HepG2 (cell line): Measurements from ENCODE around the gene TLCD5. TPM values are rescaled to one million over a fixed set of nuclear protein-coding genes. Genes with fewer than 3 reads are reported as not detected.
A peak's percentile ranks its signal among the peaks of the same experiment; 100 is the strongest.

Experiments
- ATM ChIP-seq: fragments of 450-650 bp; IDR thresholded peaks from 2 replicates; pipeline ENCODE4 v1.7.1; 2017; ENCODE audit warnings: mild to moderate bottlenecking, borderline replicate concordance
- KAT7 ChIP-seq: IDR thresholded peaks from 2 replicates; pipeline ENCODE4 v1.6.1; 2018; ENCODE audit warnings: borderline replicate concordance, missing compliant biosample characterization
- MED8 ChIP-seq: sonication (generic); formaldehyde crosslinking; IDR thresholded peaks from 2 replicates; pipeline ENCODE4 v1.8.1; 2023; ENCODE audit warnings: mild to moderate bottlenecking, missing genetic modification reagents; ENCODE audit not compliant: insufficient replicate concordance
- MIER2 ChIP-seq: IDR thresholded peaks from 2 replicates; pipeline ENCODE4 v1.6.1; 2016; ENCODE audit warnings: missing biosample characterization, missing genetic modification reagents
- MIXL1 ChIP-seq: IDR thresholded peaks from 2 replicates; pipeline ENCODE4 v1.6.1; 2016
- NFE2L1 ChIP-seq: sonication (generic); formaldehyde crosslinking; IDR thresholded peaks from 2 replicates; pipeline ENCODE4 v1.4.0; 2020; ENCODE audit warnings: missing genetic modification reagents, mild to moderate bottlenecking, borderline replicate concordance
- NFIC ChIP-seq: IDR thresholded peaks from 2 replicates; pipeline ENCODE4 v1.6.1; 2012; ENCODE audit warnings: mild to moderate bottlenecking, low read length, inconsistent platforms
- STAT5B ChIP-seq: sonication (generic); formaldehyde crosslinking; IDR thresholded peaks from 2 replicates; pipeline ENCODE4 v1.4.0; 2020; ENCODE audit warnings: missing genetic modification reagents
- WIZ ChIP-seq: sonication (generic); formaldehyde crosslinking; IDR thresholded peaks from 2 replicates; pipeline ENCODE4 v1.5.1; 2020; ENCODE audit warnings: mild to moderate bottlenecking, missing genetic modification reagents
- ZC3H13 ChIP-seq: sonication (generic); formaldehyde crosslinking; IDR thresholded peaks from 2 replicates; pipeline ENCODE4 v1.8.1; 2023; ENCODE audit warnings: mild to moderate bottlenecking, missing genetic modification reagents, moderate library complexity
- ZNF44 ChIP-seq: sonication (generic); formaldehyde crosslinking; IDR thresholded peaks from 2 replicates; pipeline ENCODE4 v1.5.1; 2020; ENCODE audit warnings: mild to moderate bottlenecking, missing genetic modification reagents
- ZSCAN31 ChIP-seq: sonication (generic); formaldehyde crosslinking; IDR thresholded peaks from 2 replicates; pipeline ENCODE4 v1.5.0; 2020; ENCODE audit warnings: low read depth, mild to moderate bottlenecking, missing genetic modification reagents
- polyA plus RNA-seq, 8 experiments: library from polyadenylated mRNA; depleted of rRNA in 3 of 8; stranded (reverse) in 7 of 8; unstranded in 1 of 8; fragments of >200 nt; fragmentation: Illumina TruSeq in 4 of 8; extraction: Trizol in 4 of 8; gene quantifications; 2 replicates each; pipeline versions ENCODE4 v1.2.1 to v1.2.3, GENCODE V29; 2011 to 2016; ENCODE audit warnings: low read depth in 4 of 8, missing spikeins in 1 of 8, mixed read lengths in 1 of 8; ENCODE audit not compliant: insufficient read depth in 1 of 8
- total RNA-seq, 5 experiments: library from RNA; depleted of rRNA; stranded (reverse); fragments of >200 nt; fragmentation: Illumina TruSeq; extraction: Trizol; gene quantifications; 2 replicates each; pipeline ENCODE4 v1.2.3, GENCODE V29; 2016; ENCODE audit warnings: low read depth in 1 of 5
- TF ChIP-seq, protein P1 (sequence below): sonication (generic); formaldehyde crosslinking; IDR thresholded peaks from 2 replicates; pipeline ENCODE4 v1.4.0; 2020; ENCODE audit warnings: mild to moderate bottlenecking, missing genetic modification reagents
- TF ChIP-seq, protein P2 (sequence below): IDR thresholded peaks from 2 replicates; pipeline ENCODE4 v1.6.1; 2016; ENCODE audit warnings: missing biosample characterization, missing genetic modification reagents, low read depth
- TF ChIP-seq, protein P3 (sequence below): sonication (generic); formaldehyde crosslinking; IDR thresholded peaks from 2 replicates; pipeline ENCODE4 v1.5.0; 2020; ENCODE audit warnings: missing genetic modification reagents
- TF ChIP-seq, protein P4 (sequence below): IDR thresholded peaks from 2 replicates; pipeline ENCODE4 v1.6.1; 2016; ENCODE audit warnings: low read depth, control low read depth
- TF ChIP-seq, protein P5 (sequence below): sonication (generic); formaldehyde crosslinking; IDR thresholded peaks from 2 replicates; pipeline ENCODE4 v1.8.1; 2023; ENCODE audit warnings: missing genetic modification reagents, mild to moderate bottlenecking, borderline replicate concordance
- TF ChIP-seq, protein P6 (sequence below): sonication (generic); formaldehyde crosslinking; IDR thresholded peaks from 2 replicates; pipeline ENCODE4 v1.4.0; 2020; ENCODE audit warnings: low read depth, mild to moderate bottlenecking, missing genetic modification reagents
- TF ChIP-seq, protein P7 (sequence below): sonication (generic); formaldehyde crosslinking; IDR thresholded peaks from 2 replicates; pipeline ENCODE4 v1.4.0; 2020; ENCODE audit warnings: low read depth, missing genetic modification reagents

TLCD5 gene
- total and polyA plus RNA-seq, 2 of the 13 experiments (the other 11 are each of a cell fraction or from before 2014, with no cell fraction given) = 6.1 to 7.6 TPM

DNA sequence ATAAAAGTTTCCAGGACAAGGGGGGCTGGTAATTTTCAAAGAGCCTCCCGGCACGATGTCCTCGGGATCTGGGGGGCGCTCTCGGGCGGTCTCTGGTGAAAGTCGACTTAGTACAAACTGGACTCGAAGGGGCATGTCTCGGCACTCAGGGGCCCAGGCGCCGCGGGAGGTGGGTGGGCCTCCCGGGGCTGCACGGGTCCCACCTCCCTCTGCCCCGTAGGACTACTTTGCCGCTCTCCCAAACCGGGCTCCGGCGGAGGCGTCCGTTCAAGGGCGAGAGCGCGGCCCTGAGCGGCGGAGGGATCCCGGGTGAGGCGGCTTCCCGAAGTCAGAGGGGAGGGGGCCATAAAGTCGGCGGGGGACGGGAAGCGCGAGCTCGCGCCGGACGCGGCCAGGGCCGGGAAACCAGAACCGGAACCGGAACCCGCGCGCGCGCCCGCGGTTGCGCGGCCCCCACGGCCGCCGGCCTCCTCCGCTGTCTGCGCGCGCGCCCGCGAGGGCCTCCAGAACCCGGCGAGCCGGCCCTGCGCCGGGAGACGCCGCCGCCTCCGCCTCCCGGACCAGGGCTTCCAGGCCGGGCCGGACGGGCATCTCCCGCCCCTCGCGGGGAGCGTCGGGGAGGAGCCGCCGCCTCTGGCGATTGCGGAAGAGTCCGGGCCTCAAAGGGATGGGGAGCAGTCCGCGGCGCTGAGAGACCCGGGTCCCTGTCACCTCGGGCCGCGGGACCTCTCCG is 11.0 kb downstream of the TLCD5 start, which contains the start of gene ARHGEF12 (continued):
- TF ChIP-seq, protein P1, sequence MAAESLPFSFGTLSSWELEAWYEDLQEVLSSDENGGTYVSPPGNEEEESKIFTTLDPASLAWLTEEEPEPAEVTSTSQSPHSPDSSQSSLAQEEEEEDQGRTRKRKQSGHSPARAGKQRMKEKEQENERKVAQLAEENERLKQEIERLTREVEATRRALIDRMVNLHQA (CRISPR knock-in tag) = no peak
- TF ChIP-seq NFE2L1 (CRISPR knock-in tag) (no peak), MIER2 (CRISPR knock-in tag) (0 out of 2 replicates have a peak, but pooled peaks have one; percentile 51), STAT5B (CRISPR knock-in tag) (no peak), KAT7 (peak; percentile 47; the same call in 1 of the 2 replicates), ZSCAN31 (peak; percentile 82), ATM (no peak), WIZ (CRISPR knock-in tag) (no peak), NFIC (no peak), MIXL1 (CRISPR knock-in tag) (peak; percentile 42; the same call in 1 of the 2 replicates), ZNF44 (CRISPR knock-in tag) (no peak), MED8 (no peak), ZC3H13 (peak; percentile 95)
- TF ChIP-seq, protein P2, sequence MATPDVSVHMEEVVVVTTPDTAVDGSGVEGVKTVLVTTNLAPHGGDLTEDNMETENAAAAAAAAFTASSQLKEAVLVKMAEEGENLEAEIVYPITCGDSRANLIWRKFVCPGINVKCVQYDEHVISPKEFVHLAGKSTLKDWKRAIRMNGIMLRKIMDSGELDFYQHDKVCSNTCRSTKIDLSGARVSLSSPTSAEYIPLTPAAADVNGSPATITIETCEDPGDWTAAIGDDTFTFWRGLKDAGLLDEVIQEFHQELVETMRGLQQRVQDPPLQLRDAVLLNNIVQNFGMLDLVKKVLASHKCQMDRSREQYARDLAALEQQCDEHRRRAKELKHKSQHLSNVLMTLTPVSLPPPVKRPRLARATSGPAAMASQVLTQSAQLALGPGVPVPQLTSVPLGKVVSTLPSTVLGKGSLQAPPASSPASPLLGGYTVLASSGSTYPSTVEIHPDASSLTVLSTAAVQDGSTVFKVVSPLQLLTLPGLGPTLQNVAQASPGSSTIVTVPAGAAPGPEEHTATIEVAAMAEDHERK = no peak
- TF ChIP-seq, protein P3, sequence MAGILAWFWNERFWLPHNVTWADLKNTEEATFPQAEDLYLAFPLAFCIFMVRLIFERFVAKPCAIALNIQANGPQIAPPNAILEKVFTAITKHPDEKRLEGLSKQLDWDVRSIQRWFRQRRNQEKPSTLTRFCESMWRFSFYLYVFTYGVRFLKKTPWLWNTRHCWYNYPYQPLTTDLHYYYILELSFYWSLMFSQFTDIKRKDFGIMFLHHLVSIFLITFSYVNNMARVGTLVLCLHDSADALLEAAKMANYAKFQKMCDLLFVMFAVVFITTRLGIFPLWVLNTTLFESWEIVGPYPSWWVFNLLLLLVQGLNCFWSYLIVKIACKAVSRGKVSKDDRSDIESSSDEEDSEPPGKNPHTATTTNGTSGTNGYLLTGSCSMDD = no peak
- TF ChIP-seq, protein P4, sequence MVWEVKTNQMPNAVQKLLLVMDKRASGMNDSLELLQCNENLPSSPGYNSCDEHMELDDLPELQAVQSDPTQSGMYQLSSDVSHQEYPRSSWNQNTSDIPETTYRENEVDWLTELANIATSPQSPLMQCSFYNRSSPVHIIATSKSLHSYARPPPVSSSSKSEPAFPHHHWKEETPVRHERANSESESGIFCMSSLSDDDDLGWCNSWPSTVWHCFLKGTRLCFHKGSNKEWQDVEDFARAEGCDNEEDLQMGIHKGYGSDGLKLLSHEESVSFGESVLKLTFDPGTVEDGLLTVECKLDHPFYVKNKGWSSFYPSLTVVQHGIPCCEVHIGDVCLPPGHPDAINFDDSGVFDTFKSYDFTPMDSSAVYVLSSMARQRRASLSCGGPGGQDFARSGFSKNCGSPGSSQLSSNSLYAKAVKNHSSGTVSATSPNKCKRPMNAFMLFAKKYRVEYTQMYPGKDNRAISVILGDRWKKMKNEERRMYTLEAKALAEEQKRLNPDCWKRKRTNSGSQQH = peak; percentile 81; the same call in 1 of the 2 replicates
- TF ChIP-seq, protein P5, sequence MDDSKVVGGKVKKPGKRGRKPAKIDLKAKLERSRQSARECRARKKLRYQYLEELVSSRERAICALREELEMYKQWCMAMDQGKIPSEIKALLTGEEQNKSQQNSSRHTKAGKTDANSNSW (CRISPR knock-in tag) = no peak
- TF ChIP-seq, protein P6, sequence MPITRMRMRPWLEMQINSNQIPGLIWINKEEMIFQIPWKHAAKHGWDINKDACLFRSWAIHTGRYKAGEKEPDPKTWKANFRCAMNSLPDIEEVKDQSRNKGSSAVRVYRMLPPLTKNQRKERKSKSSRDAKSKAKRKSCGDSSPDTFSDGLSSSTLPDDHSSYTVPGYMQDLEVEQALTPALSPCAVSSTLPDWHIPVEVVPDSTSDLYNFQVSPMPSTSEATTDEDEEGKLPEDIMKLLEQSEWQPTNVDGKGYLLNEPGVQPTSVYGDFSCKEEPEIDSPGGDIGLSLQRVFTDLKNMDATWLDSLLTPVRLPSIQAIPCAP (CRISPR knock-in tag) = no peak
- TF ChIP-seq, protein P7, sequence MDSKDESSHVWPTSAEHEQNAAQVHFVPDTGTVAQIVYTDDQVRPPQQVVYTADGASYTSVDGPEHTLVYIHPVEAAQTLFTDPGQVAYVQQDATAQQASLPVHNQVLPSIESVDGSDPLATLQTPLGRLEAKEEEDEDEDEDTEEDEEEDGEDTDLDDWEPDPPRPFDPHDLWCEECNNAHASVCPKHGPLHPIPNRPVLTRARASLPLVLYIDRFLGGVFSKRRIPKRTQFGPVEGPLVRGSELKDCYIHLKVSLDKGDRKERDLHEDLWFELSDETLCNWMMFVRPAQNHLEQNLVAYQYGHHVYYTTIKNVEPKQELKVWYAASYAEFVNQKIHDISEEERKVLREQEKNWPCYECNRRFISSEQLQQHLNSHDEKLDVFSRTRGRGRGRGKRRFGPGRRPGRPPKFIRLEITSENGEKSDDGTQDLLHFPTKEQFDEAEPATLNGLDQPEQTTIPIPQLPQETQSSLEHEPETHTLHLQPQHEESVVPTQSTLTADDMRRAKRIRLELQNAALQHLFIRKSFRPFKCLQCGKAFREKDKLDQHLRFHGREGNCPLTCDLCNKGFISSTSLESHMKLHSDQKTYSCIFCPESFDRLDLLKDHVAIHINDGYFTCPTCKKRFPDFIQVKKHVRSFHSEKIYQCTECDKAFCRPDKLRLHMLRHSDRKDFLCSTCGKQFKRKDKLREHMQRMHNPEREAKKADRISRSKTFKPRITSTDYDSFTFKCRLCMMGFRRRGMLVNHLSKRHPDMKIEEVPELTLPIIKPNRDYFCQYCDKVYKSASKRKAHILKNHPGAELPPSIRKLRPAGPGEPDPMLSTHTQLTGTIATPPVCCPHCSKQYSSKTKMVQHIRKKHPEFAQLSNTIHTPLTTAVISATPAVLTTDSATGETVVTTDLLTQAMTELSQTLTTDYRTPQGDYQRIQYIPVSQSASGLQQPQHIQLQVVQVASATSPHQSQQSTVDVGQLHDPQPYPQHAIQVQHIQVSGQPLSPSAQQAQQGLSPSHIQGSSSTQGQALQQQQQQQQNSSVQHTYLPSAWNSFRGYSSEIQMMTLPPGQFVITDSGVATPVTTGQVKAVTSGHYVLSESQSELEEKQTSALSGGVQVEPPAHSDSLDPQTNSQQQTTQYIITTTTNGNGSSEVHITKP (CRISPR knock-in tag) = peak; percentile 40; the same call in 1 of the 2 replicates
